ENCODE data around the gene STAB2.

STAB2 gene

GRCh38 chr12:103755425-103755824 is 168.4 kb downstream of the STAB2 start:
- no peak for DNase-seq

DNA sequence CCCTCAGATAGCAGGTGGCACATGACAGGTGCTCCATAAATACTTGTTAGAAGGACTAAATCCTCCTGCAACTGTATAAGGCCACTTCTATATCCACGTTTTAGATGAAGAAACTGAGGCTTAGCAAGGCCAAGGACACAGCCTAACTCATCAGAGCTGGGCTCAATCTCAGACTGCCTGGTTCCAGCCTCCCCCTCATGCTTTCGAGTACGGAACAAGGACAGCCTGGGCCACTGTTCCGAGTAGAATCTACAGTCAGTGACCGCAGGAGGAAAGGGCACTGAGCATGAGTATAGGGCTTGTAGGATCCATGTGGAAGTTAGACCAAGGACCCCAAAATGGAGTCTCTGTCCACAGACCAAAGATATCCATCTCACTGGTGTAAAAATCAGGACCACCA is 169.4 kb downstream of the STAB2 start:
- no peak for DNase-seq

DNA sequence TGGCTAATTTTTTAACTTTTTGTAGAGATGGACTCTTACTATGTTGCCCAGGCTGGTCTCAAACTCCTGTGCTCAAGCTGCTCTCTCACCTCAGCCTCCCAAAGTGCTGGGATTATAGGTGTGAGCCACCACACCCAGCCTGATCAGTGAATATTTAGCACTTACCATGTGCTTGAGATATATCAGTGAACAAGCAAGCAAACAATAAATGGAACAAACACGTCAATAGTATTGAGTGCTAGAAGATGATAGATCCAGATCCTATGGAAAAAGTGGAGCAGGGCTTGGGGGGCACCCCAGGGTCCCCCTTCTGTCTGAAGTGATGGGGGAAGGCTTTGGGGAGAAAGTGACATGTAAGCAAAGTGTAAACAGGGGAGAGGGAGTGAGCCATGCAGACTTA is 170.2 kb downstream of the STAB2 start:
- DNase-seq = no peak

GRCh38 chr12:103758310-103759089 is 171.4 kb downstream of the STAB2 start:
- no peak for DNase-seq

- DNase-seq = no peak
Measured at GRCh38 chr12:103762473-103762872, 175.4 kb downstream of the STAB2 start.

GRCh38 chr12:103765322-103765721 is 178.2 kb downstream of the STAB2 start:
- DNase-seq = no peak

- DNase-seq = no peak
Measured at GRCh38 chr12:103766028-103766427, 179.0 kb downstream of the STAB2 start.

GRCh38 chr12:103768467-103769123 is 181.5 kb downstream of the STAB2 start:
- DNase-seq = no peak

GRCh38 chr12:103769240-103769945 is 182.3 kb downstream of the STAB2 start:
- DNase-seq = no peak

DNA sequence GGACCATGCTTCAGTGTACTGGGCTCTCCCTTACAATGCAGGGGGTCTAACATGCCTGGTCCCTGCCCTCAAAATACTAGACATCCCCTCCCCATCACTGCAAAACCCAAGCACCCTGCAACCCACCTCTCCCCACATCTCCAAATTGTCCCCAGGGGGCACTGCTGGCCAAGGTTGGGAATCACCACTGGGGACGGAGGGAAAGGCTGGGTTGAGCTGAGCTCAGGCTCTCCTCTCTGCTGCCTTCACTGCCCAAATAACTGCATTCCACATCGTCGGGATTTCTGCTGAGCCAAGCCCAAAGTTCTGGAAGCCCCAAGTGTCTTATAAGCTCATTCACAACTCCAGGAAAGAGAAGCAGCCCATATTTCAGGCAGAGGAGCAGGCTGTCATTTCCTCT is 184.4 kb downstream of the STAB2 start:
- no peak for DNase-seq

GRCh38 chr12:103772367-103773108 is 185.5 kb downstream of the STAB2 start:
- DNase-seq = no peak

DNA sequence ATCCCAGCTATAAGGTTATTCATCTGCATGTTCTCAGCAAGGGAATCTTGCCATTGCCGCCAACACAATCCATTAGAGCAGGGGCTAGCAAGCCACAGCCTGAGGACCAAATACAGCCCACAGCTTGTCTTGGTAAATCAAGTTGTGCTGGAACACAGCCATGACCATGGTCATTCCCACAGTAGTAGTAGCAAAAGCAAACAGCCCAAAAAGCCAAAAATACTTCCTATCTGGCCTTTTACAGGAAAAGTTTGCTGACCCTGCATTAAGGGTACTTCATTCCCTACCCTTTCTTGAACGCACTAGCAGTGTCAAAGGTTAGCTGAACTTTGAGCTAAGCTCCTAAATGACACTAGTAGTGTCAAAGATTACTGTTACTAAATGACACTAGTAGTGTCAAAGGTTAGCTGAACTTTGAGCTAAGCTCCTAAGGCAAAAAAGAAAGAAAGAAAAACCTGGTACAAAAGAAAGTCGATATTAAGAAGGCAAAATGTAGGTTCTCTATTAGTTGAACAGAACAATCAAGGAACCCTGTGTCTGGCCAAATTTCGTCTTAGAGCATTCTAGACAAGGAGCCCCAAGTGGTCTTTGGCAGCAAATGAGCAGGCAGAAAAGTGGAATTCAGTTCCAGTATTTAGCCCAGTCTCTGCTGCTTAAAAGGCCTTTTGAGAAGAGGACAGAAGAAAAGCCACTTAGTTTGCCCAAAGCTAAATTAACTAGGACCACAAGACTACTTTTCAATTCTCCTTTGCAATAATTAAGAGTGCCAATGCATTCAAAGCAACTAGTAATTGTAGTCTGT is 186.2 kb downstream of the STAB2 start:
- no peak for DNase-seq

DNA sequence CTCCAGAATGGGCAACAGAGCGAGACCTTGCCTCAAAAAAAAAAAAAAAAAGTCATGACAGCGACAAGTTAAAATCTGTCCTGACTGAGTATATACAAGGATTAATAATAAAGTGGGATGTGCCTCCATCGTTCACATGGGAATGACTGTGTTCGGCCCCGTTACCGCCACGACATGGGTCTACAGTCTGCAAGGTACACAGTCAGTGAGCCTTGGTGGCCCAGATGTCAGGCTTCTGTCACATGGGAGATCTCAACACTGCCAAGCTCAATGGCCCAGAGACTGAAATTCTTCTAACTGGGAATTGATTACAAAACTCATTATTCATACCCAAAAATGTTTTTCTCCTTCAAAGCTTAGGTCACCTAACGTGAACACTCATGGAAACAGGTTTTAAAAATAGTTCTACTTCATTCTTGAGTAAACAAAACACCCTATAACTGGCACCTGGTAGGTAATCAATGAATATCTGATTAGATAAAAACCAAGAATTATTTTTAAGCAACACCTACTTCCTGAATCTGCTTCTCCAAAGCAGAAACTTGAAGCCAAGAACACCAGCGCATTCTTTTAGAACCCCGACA is 188.0 kb downstream of the STAB2 start:
- no peak for DNase-seq

DNA sequence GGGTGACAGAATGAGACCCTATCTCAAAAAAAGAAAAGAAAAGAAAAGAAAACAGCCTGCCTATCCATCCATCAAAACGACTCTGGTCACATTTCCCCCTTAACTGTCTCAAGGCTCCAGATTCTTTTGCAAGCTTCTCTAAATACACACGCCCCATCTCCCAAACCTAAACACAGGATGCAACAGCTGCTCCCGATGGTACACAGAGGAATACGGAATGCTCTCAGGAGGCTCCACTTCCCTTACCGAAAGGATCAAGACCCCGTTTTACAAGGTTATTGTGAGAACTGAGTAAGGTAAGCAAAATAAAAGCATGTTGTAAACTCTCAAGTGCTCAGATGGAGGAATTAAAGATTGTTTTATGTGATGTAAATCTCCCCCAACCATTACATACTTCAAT is 191.7 kb downstream of the STAB2 start:
- DNase-seq = no peak

GRCh38 chr12:103779410-103780092 is 192.5 kb downstream of the STAB2 start:
- no peak for DNase-seq

GRCh38 chr12:103780093-103780440 is 193.0 kb downstream of the STAB2 start:
- no peak for DNase-seq

GRCh38 chr12:103780992-103781391 is 193.9 kb downstream of the STAB2 start:
- no peak for DNase-seq

DNA sequence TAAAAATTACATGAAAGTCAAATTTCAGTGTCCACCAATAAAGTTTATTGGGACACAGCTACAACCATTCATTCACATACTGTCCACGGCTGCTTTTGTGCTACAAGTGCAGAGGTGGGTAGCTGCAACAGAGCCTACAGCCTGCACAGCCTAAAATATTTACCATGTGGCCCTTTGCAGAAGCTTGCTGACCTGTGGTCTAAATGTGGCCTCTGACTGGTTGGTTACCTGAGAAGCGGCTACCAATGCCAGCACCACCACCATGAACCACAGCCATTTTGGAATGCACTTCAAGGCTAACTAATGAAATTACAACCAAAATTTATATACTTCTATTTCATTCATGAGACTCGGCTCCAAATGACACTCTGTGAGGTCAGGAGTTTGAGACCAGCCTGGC is 195.3 kb downstream of the STAB2 start:
- DNase-seq = no peak

- no peak for DNase-seq
Measured at GRCh38 chr12:103783744-103784664, 196.9 kb downstream of the STAB2 start.
